GM21360 (cell line): ENCODE measurements around the gene PCDHA7.
"Not testable (repeated sequence)": the region's sequence is repeated elsewhere in the genome, so short reads cannot be mapped to it uniquely, and the experiment has no call there.

Experiments
- ATAC-seq: cut with Tn5 transposase; IDR thresholded peaks from one replicate; pipeline ENCODE4 v1.9.1; 2021; ENCODE audit warnings: mild to moderate bottlenecking, moderate library complexity; ENCODE audit not compliant: unreplicated experiment

The PCDHA7 gene

DNA sequence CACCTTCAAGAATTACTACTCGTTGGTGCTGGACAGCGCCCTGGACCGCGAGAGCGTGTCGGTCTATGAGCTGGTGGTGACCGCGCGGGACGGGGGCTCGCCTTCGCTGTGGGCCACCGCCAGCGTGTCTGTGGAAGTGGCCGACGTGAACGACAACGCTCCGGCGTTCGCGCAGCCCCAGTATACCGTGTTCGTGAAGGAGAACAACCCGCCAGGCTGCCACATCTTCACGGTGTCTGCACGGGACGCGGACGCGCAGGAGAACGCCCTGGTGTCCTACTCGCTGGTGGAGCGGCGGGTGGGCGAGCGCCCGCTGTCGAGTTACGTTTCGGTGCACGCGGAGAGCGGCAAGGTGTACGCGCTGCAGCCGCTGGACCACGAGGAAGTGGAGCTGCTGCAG is 11.1 kb upstream of the PCDHA7 start:
- ATAC-seq = not testable (repeated sequence)

DNA sequence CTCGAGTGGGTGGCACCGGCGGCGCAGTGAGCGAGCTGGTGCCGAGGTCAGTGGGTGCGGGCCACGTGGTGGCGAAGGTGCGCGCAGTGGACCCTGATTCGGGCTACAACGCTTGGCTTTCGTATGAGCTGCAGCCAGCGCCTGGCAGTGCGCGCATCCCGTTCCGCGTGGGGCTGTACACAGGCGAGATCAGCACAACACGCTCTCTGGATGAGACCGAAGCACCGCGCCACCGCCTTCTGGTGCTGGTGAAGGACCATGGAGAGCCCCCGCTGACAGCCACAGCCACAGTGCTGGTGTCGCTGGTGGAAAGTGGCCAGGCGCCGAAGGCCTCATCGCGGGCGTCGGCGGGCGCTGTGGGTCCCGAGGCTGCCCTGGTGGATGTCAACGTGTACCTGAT is 10.6 kb upstream of the PCDHA7 start:
- ATAC-seq = no peak

DNA sequence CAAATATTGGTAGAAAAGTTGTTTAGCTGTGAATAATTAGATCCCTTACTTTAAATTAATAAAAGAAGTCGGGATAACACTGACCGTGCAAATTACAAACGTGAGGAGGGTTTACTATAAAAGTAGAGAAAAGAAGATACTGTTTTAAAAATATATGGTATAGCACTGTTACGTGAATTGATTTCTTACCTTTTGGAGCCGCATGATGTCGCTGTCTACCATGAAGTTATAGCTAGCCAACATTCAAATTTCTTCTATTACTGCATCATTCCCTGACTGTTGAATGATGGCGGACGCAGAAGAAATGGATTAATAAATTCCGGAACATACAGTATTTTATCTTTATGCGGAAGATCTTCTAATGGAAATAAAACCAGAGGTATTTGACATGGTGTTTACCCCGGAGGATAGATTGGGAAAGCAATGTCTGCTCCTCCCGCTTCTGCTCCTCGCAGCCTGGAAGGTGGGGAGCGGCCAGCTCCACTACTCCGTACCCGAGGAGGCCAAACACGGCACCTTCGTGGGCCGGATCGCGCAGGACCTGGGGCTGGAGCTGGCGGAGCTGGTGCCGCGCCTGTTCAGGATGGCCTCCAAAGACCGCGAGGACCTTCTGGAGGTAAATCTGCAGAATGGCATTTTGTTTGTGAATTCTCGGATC is 6.2 kb upstream of the PCDHA7 start, which contains the start of gene PCDHA6:
Gene PCDHA6, plus strand, starts transcription at position 257 of the 658 bp plus-strand sequence. Its CDS starts 132 bp downstream, at position 389.
- ATAC-seq = no peak

DNA sequence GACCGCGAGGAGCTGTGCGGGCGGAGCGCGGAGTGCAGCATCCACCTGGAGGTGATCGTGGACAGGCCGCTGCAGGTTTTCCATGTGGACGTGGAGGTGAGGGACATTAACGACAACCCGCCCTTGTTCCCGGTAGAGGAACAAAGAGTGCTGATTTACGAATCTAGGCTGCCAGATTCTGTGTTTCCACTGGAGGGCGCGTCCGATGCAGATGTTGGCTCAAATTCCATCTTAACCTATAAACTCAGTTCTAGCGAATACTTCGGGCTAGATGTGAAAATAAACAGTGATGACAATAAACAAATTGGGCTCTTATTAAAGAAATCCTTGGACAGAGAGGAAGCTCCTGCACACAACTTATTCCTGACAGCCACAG is 5.7 kb upstream of the PCDHA7 start:
- no peak for ATAC-seq

DNA sequence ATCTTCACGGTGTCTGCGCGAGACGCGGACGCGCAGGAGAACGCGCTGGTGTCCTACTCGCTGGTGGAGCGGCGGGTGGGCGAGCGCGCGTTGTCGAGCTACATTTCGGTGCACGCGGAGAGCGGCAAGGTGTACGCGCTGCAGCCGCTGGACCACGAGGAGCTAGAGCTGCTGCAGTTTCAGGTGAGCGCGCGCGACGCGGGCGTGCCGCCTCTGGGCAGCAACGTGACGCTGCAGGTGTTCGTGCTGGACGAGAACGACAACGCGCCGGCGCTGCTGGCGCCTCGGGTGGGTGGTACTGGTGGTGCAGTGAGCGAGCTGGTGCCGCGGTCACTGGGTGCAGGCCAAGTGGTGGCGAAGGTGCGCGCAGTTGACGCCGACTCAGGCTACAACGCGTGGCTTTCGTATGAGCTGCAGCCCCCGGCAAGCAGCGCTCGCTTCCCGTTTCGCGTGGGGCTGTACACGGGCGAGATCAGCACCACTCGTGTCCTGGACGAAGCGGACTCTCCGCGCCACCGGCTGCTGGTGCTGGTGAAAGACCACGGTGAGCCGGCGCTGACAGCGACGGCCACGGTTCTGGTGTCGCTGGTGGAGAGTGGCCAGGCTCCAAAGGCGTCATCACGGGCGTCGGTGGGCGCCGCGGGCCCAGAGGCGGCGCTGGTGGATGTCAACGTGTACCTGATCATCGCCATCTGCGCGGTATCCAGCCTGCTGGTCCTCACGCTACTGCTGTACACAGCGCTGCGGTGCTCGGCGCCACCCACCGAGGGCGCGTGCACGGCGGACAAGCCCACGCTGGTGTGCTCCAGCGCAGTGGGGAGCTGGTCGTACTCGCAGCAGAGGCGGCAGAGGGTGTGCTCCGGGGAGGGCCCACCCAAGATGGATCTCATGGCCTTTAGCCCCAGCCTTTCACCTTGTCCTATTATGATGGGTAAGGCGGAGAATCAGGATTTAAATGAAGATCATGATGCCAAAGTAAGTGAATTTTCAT is 4.3 kb upstream of the PCDHA7 start:
- ATAC-seq = not testable (repeated sequence)

DNA sequence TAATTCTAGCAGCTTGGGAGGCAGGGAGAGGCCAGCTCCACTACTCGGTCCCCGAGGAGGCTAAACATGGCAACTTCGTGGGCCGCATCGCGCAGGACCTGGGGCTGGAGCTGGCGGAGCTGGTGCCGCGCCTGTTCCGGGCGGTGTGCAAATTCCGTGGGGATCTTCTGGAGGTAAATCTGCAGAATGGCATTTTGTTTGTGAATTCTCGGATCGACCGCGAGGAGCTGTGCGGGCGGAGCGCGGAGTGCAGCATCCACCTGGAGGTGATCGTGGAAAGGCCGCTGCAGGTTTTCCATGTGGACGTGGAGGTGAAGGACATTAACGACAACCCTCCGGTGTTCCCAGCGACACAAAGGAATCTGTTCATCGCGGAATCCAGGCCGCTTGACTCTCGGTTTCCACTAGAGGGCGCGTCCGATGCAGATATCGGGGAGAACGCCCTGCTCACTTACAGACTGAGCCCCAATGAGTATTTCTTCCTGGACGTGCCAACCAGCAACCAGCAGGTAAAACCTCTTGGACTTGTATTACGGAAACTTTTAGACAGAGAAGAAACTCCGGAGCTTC is 455 bp downstream of the PCDHA7 start:
- ATAC-seq = not testable (repeated sequence)

DNA sequence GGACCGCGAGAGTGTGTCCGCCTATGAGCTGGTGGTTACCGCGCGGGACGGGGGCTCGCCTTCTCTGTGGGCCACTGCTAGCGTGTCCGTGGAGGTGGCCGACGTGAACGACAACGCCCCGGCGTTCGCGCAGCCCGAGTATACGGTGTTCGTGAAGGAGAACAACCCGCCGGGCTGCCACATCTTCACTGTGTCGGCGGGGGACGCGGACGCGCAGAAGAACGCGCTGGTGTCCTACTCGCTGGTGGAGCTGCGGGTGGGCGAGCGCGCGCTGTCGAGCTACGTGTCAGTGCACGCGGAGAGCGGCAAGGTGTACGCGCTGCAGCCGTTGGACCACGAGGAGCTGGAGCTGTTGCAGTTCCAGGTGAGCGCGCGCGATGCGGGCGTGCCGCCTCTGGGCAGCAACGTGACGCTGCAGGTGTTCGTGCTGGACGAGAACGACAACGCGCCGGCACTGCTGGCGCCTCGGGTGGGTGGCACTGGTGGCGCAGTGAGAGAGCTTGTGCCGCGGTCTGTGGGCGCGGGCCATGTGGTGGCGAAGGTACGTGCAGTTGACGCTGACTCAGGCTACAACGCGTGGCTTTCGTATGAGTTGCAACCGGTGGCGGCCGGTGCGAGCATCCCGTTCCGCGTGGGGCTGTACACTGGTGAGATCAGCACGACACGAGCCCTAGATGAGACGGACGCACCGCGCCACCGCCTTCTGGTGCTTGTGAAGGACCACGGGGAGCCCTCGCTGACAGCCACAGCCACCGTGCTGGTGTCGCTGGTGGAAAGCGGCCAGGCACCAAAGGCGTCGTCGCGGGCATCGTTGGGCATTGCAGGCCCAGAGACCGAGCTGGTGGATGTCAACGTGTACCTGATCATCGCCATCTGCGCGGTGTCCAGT is 1.8 kb downstream of the PCDHA7 start:
- no peak for ATAC-seq

DNA sequence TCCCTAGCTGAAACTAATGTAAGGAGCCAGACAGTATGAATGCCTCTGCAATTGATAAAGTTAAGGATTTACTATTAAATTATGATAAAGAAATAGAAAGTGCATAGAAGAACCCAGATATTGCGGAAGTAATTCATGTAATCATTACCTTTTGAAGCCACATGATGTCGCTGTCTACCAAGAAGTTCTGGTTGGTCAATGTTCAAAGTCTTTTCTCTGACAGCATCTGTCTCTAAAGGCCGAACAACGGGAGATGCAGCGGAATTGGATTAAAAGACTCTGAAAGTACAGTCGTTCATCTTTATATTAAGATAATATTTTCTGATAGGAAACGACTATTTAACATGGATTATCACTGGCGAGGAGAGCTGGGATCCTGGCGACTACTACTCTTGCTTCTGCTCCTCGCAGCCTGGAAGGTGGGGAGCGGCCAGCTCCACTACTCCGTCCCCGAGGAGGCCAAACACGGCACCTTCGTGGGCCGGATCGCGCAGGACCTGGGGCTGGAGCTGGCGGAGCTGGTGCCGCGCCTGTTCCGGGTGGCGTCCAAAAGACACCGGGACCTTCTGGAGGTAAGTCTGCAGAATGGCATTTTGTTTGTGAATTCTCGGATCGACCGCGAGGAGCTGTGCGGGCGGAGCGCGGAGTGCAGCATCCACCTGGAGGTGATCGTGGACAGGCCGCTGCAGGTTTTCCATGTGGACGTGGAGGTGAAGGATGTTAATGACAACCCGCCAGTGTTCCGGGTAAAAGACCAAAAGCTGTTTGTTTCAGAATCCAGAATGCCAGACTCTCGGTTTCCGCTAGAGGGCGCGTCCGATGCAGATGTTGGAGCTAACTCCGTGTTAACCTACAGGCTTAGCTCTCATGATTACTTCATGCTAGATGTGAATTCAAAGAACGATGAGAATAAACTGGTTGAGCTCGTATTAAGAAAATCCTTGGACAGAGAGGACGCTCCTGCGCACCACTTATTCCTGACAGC is 7.2 kb downstream of the PCDHA7 start, which contains the start of gene PCDHA8:
Gene PCDHA8, plus strand, starts transcription at position 210 of the 985 bp plus-strand sequence. Its CDS starts 135 bp downstream, at position 345.
- no peak for ATAC-seq

DNA sequence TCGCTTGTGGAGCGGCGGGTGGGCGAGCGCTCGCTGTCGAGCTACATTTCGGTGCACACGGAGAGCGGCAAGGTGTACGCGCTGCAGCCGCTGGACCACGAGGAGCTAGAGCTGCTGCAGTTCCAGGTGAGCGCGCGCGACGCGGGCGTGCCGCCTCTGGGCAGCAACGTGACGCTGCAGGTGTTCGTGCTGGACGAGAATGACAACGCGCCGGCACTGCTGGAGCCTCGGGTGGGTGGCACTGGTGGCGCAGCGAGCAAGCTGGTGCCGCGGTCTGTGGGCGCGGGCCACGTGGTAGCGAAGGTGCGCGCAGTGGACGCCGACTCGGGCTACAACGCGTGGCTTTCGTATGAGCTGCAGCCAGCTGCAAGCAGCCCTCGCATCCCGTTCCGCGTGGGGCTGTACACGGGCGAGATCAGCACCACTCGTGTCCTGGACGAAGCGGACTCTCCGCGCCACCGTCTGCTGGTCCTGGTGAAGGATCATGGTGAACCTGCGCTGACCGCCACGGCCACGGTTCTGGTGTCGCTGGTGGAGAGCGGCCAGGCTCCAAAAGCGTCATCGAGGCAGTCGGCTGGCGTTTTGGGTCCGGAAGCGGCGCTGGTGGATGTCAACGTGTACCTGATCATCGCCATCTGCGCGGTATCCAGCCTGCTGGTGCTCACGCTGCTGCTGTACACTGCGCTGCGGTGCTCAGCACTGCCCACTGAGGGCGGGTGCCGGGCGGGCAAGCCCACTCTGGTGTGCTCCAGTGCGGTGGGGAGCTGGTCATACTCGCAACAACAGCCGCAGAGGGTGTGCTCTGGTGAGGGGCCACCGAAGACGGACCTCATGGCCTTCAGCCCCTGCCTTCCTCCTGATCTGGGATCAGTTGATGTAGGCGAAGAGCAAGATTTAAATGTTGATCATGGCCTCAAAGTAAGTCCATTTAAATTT is 9.0 kb downstream of the PCDHA7 start:
- ATAC-seq = no peak

DNA sequence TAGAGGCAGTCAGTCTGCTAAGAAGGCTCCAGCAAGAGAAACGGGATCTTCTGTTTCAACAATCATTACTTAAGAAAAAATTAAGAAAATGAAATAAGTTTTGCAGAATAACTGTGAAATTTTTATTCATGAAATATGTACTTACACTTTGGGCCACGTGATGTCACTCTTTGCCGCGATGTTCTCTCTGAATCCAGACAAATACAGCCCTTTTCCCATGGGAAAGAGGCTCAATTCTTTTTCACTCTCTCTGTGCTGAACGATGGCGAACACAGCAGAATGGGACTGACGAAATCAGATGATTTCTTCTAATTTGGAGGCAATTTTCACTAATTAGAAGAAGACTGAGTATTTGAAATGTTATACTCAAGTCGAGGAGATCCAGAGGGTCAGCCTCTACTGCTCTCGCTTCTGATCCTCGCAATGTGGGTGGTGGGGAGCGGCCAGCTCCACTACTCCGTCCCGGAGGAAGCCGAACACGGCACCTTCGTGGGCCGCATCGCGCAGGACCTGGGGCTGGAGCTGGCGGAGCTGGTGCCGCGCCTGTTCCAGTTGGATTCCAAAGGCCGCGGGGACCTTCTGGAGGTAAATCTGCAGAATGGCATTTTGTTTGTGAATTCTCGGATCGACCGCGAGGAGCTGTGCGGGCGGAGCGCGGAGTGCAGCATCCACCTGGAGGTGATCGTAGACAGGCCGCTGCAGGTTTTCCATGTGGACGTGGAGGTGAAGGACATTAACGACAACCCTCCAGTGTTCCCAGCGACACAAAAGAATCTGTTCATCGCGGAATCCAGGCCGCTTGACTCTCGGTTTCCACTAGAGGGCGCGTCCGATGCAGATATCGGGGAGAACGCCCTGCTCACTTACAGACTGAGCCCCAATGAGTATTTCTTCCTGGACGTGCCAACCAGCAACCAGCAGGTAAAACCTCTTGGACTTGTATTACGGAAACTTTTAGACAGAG is 14.4 kb downstream of the PCDHA7 start, which contains the start of gene PCDHA9:
Gene PCDHA9, plus strand, starts transcription at position 244 of the 964 bp plus-strand sequence. Its CDS starts 114 bp downstream, at position 358.
- ATAC-seq = not testable (repeated sequence)

DNA sequence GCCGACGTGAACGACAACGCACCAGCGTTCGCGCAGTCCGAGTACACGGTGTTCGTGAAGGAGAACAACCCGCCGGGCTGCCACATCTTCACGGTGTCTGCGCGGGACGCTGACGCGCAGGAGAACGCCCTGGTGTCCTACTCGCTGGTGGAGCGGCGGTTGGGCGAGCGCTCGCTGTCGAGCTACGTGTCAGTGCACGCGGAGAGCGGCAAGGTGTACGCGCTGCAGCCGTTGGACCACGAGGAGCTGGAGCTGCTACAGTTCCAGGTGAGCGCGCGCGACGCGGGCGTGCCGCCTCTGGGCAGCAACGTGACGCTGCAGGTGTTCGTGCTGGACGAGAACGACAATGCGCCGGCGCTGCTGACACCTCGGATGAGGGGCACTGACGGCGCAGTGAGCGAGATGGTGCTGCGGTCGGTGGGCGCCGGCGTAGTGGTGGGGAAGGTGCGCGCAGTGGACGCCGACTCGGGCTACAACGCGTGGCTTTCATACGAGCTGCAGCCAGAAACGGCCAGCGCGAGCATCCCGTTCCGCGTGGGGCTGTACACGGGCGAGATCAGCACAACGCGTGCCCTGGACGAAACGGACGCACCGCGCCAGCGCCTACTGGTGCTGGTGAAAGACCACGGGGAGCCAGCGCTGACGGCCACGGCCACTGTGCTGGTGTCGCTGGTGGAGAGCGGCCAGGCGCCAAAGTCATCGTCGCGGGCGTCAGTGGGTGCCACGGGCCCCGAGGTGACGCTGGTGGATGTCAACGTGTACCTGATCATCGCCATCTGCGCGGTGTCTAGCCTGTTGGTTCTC is 16.0 kb downstream of the PCDHA7 start:
- ATAC-seq = not testable (repeated sequence)

DNA sequence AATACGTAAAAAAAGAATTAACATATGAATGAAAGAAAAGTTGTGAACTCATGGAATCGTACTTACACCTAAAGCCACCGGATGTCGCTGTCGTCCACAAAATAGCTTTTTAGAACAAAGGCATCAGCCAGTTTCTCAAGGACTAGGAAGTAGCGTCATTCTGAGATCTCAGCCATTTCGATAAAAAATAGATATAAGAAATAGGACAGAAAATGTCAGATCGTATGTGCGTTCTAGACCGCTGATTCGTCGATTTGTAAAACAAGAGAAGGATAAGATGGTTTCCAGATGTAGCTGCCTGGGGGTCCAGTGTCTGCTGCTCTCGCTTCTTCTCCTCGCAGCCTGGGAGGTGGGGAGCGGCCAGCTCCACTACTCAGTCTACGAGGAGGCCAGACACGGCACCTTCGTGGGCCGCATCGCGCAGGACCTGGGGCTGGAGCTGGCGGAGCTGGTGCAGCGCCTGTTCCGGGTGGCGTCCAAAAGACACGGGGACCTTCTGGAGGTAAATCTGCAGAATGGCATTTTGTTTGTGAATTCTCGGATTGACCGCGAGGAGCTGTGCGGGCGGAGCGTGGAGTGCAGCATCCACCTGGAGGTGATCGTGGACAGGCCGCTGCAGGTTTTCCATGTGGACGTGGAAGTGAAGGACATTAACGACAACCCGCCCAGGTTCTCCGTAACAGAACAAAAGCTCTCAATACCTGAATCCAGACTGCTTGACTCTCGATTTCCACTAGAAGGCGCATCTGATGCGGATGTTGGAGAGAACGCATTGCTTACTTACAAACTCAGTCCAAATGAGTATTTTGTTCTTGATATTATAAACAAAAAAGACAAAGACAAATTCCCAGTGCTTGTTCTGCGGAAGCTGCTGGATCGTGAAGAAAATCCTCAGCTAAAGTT is 22.0 kb downstream of the PCDHA7 start, which contains the start of gene PCDHA10:
Gene PCDHA10, plus strand, starts transcription at position 126 of the 903 bp plus-strand sequence. Its CDS starts 152 bp downstream, at position 278.
- ATAC-seq = no peak

DNA sequence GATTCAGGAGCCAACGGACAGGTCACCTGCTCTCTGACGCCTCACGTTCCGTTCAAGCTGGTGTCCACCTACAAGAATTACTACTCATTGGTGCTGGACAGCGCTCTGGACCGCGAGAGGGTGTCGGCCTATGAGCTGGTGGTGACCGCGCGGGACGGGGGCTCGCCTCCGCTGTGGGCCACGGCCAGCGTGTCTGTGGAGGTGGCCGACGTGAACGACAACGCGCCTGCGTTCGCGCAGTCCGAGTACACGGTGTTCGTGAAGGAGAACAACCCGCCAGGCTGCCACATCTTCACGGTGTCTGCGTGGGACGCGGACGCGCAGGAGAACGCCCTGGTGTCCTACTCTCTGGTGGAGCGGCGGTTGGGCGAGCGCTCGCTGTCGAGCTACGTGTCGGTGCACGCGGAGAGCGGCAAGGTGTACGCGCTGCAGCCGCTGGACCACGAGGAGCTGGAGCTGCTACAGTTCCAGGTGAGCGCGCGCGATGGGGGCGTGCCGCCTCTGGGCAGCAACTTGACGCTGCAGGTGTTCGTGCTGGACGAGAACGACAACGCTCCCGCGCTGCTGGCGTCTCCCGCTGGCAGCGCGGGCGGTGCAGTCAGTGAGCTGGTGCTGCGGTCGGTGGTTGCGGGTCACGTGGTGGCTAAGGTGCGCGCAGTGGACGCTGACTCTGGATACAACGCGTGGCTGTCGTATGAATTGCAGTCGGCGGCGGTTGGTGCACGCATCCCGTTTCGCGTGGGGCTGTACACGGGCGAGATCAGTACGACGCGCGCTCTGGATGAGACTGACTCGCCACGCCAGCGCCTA is 23.3 kb downstream of the PCDHA7 start:
- ATAC-seq = no peak

DNA sequence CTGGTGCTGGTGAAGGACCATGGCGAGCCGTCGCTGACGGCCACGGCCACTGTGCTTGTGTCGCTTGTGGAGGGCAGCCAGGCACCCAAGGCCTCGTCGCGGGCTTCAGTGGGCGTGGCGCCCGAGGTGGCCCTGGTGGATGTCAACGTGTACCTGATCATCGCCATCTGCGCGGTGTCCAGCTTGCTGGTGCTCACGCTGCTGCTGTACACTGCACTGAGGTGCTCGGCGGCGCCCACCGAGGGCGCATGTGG is 23.8 kb downstream of the PCDHA7 start:
- ATAC-seq = no peak
